ENCODE measurements around the gene CPLX3. TPM values are rescaled to one million over a fixed set of nuclear protein-coding genes. Genes with fewer than 3 reads are reported as not detected.

Gene CPLX3
- total and polyA plus RNA-seq, 8 donors, result 0.09 TPM; not detected in 7

DNA sequence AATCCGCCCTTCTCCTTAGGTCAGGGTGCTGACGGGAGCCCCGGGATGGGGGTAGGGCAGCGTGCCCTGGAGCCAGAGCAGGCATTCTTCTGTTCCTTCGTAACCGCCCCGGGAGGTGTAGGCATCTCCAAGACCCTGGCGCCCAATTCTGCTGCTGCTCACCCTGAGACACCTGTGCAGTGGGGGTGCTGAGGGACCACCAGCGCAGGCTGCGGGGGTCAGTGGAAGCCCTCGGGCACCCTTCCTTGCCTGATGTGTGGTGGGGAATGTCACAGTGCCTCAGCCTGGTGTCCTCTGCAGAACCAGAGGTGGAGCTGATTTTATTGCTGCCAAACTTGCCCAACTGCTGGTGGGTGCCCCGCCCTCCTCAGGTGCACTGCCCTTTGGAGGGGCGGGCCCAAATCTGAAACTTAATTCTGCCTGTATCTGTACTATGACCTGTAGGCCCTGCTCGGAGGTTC is 37.2 kb upstream of the CPLX3 start:
- Histone ChIP-seq H3K27me3 (no peaks in the 10 kb centered on the region), H3K9me3 (no peaks in the 10 kb centered on the region), H3K36me3 (no peaks in the 10 kb centered on the region), H3K4me3 (peak overlapping the region in 1 of 4 donors; percentile 12), H3K4me1 (peaks cover 0 to 26% (median 0%) of the 10 kb centered on the region in 3 donors), H3K27ac (peak overlapping the region in 1 of 4 donors; percentile 64)
- WGBS, 2 donors, result 72 to 81% methylated on average over 14 of the region's 14 CpGs
- DNase-seq (no peak), FAIRE-seq (no peak), ATAC-seq (peak in 1 of 4 donors; percentile 35)
- TF ChIP-seq, protein P1, sequence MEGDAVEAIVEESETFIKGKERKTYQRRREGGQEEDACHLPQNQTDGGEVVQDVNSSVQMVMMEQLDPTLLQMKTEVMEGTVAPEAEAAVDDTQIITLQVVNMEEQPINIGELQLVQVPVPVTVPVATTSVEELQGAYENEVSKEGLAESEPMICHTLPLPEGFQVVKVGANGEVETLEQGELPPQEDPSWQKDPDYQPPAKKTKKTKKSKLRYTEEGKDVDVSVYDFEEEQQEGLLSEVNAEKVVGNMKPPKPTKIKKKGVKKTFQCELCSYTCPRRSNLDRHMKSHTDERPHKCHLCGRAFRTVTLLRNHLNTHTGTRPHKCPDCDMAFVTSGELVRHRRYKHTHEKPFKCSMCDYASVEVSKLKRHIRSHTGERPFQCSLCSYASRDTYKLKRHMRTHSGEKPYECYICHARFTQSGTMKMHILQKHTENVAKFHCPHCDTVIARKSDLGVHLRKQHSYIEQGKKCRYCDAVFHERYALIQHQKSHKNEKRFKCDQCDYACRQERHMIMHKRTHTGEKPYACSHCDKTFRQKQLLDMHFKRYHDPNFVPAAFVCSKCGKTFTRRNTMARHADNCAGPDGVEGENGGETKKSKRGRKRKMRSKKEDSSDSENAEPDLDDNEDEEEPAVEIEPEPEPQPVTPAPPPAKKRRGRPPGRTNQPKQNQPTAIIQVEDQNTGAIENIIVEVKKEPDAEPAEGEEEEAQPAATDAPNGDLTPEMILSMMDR (IDR thresholded peaks at IDR 0.05), result no peak
- intact Hi-C loops (cut with DNase I), result no loop called here

DNA sequence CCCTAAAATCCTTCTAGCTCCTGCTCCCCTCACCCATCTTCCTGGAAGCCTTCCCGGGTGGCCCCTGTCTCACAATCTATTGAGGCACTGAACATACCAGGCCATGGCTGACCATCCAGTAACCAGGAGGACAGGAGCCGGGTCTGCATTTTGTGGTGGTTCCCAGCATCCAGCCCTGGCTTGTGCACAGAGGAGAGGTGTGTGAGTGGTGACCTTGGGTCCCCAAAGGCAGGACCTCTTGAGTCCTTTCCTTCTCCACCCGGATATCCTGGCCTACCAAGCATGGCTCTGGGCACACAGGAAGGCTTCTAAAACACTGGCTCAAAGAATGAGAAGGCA is 36.7 kb upstream of the CPLX3 start:
- peaks cover 0 to 26% (median 0%) of the 10 kb centered on the region in 3 donors for H3K4me1 ChIP-seq
- DNase-seq, result no peak
- WGBS, 2 donors, result 52 to 61% methylated on average over 3 of the region's 3 CpGs
- H3K9me3 ChIP-seq, result no peaks in the 10 kb centered on the region
- FAIRE-seq, result no peak
- TF ChIP-seq, protein P1 (IDR thresholded peaks at IDR 0.05), result no peak
- no peaks in the 10 kb centered on the region for H3K27me3 ChIP-seq
- H3K27ac ChIP-seq, result peak overlapping the region in 2 of 4 donors; percentile 14 to 64
- H3K4me3 ChIP-seq, result peak overlapping the region in 1 of 4 donors; percentile 12
- ATAC-seq, result no peak
- intact Hi-C loops (cut with DNase I), result no loop called here
- no peaks in the 10 kb centered on the region for H3K36me3 ChIP-seq

DNA sequence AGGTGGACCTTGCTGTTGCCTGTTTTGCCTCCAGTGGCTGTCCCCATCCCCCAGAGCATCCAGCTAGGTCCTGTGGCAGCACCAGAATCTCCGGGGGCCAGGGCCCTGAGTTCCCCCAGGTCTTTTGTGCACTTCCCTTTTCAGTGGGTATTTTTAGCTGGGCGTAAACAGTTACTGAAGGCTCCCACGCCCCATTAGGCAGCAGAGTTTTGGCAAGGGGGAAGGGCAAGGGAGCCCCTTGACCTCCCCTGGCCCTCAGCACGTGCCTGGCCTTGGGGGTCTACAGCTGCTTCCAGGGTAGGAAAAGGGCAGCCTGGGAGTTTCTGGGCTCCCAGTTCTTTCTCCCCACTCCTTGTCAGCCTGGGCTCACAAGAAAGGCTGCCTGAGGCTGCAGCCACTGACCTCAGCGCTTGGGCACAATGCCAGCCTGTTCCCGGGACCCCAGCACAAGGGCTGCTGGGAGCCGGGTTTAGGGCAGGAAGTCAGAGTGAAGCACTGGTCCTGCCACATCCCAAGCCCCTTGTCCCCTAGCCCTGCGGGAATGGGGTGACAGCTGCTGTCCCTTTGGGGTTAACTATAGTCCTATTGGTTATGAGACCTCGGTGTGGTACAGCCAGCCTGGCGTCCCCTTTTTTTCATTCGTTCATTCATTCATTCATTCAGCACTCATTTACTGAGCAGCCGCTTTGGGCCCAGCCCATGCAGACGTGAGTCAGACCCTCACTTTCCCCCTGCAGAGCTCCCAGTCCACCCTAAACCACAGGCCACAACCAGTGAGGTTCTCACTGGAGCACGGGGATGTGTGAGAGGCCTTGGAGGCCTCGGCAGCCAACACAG is 36.1 kb upstream of the CPLX3 start:
- WGBS, 2 donors, result 61 to 66% methylated on average over 15 of the region's 15 CpGs
- ATAC-seq, result peak in 3 of 4 donors; percentile 6 to 35 (median 25)
- no peaks in the 10 kb centered on the region for H3K9me3 ChIP-seq
- peak overlapping the region in 1 of 4 donors; percentile 12 for H3K4me3 ChIP-seq
- FAIRE-seq, result no peak
- peak overlapping the region in 2 of 4 donors; percentile 14 to 64 for H3K27ac ChIP-seq
- H3K27me3 ChIP-seq, result no peaks in the 10 kb centered on the region
- peaks cover 0 to 26% (median 0%) of the 10 kb centered on the region in 3 donors for H3K4me1 ChIP-seq
- TF ChIP-seq, protein P1 (IDR thresholded peaks at IDR 0.05), result no peak
- intact Hi-C loops (cut with DNase I), result no loop called here
- H3K36me3 ChIP-seq, result no peaks in the 10 kb centered on the region
- peak in 1 of 6 donors; percentile 64 for DNase-seq

DNA sequence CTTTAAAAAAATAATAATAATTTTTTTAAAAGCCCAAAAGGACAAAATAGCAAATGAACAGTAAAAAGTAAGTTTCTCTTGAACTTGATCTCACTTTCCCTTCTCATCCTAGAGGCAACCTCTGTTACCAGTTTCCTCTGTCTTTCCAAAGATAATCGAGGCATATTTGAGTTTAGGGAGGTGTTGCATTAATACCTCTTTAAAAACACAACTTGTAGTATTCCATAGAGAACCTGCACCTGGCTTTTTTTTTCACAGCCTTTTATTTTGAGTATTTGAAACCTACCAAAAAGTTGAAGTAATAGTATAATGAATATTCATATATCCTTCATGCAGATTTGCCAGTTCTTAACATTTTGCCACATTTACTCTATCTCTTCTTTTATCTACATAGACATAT is 35.4 kb upstream of the CPLX3 start:
- intact Hi-C loops (cut with DNase I), result no loop called here
- Histone ChIP-seq H3K9me3 (no peaks in the 10 kb centered on the region), H3K27me3 (no peaks in the 10 kb centered on the region), H3K4me3 (no peak overlapping the region), H3K27ac (peak overlapping the region in 1 of 4 donors; percentile 64), H3K4me1 (peaks cover 0 to 26% (median 0%) of the 10 kb centered on the region in 3 donors), H3K36me3 (no peaks in the 10 kb centered on the region)
- TF ChIP-seq, protein P1 (IDR thresholded peaks at IDR 0.05), result no peak
- ATAC-seq, result no peak
- no peak for FAIRE-seq
- no peak for DNase-seq
- WGBS, 2 donors, result 51 to 69% methylated on average over 1 of the region's 1 CpG

DNA sequence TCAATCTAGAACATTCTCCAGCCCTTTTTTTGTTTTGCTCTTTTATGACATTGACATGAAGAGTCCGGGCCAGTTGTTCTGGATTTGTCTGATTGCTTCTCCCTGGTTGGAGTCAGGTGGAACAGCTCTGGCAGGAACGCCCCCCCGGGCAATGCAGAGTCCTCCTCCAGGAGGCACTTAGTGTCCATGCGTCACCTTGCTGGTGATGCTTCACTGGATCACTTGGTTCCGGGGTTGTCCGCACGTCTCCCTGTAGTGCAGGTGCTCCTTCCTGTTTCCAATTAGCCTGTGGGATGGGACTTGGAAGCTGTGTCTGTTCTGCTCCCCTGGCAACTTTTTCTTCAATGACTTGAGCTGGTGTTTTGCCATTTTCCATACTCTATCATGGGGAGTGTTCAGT is 34.8 kb upstream of the CPLX3 start:
- H3K9me3 ChIP-seq, result no peaks in the 10 kb centered on the region
- H3K36me3 ChIP-seq, result no peaks in the 10 kb centered on the region
- ATAC-seq (no peak), FAIRE-seq (no peak), DNase-seq (no peak)
- TF ChIP-seq, protein P1 (IDR thresholded peaks at IDR 0.05), result no peak
- H3K4me3 ChIP-seq, result no peak overlapping the region
- H3K27me3 ChIP-seq, result no peaks in the 10 kb centered on the region
- no peak overlapping the region for H3K27ac ChIP-seq
- intact Hi-C loops (cut with DNase I), result no loop called here
- peaks cover 0 to 26% (median 0%) of the 10 kb centered on the region in 3 donors for H3K4me1 ChIP-seq
- WGBS, 2 donors, result 84 to 87% methylated on average over 7 of the region's 7 CpGs

All from pancreas (tissue), 10 donors.